C4-2B (cell line): Measurements from ENCODE around the gene ZCCHC2.

Experiments used
- H3K27ac ChIP-seq: fragments of 450-650 bp; 2 replicates; pipeline ENCODE4 v1.5.1; 2017
- ZFX ChIP-seq: fragments of 450-650 bp; IDR thresholded peaks from 2 replicates; pipeline ENCODE4 v1.6.1; 2017
- TF ChIP-seq, protein P1 (sequence below): fragments of 450-650 bp; conservative IDR thresholded peaks from 2 replicates; pipeline ENCODE4 v1.5.1; 2017; ENCODE audit warnings: mild to moderate bottlenecking

Gene ZCCHC2

DNA sequence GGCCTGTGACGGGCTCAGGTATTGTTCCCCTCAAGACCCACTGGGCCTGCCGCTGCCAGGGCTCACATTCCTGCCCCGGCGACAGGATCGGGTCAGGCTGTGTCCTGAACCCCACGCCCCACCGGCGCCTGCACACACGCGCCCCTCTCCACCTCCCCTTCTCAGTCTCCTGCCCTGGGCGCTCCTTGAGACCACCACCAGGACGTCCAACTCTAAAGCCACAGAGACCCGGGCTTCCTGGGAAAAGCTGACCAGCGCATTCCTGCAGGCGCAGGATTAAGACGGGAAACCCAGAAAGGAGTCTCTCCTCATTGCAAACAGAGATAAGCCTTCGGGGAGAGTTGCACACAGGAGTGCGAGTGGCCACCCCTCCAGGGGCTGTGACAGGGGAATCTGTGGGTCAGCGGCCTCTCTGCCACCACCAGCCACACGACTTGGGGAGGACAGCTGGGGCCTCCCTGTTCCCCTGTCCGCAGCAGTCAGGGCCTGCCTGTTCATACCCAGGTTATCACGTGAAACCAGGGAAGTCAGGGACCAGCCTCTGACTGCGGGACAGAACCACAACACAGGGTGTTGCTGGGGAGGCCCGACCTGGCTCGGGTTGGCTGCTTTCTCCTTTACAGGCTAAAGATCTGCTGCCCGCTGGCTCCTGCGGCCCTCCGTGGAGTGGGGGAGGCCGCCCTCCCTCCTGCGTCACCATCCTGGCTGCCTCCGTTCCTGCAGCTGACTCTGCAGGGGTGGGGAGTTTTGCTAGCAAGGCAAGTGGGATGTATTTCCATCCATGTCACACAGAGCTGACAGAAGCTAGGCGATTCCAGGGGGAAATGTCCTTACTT lies 88.8 kb downstream of the ZCCHC2 start:
- H3K27ac ChIP-seq: no peak overlapping the region
- TF ChIP-seq ZFX: no peak
- TF ChIP-seq, protein P1, sequence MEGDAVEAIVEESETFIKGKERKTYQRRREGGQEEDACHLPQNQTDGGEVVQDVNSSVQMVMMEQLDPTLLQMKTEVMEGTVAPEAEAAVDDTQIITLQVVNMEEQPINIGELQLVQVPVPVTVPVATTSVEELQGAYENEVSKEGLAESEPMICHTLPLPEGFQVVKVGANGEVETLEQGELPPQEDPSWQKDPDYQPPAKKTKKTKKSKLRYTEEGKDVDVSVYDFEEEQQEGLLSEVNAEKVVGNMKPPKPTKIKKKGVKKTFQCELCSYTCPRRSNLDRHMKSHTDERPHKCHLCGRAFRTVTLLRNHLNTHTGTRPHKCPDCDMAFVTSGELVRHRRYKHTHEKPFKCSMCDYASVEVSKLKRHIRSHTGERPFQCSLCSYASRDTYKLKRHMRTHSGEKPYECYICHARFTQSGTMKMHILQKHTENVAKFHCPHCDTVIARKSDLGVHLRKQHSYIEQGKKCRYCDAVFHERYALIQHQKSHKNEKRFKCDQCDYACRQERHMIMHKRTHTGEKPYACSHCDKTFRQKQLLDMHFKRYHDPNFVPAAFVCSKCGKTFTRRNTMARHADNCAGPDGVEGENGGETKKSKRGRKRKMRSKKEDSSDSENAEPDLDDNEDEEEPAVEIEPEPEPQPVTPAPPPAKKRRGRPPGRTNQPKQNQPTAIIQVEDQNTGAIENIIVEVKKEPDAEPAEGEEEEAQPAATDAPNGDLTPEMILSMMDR: no peak

DNA sequence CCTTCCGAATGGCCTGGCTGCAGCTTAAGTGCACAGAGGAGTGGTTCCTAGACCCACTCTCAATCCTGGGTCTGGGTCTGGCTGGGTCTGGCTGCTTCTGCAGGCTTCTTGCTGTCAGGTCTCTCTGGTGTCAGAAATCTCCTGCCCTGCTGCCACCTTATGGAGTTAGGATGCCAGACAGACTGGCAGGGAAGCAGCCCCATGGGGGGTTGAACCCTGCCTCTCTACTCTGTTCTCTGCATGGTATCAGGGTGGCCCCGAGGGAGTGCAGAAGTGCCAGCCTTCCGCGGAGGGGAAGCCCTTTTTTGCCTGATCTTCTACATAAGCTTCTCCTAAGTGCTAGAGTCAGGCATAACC lies 89.4 kb downstream of the ZCCHC2 start:
- no peak overlapping the region for H3K27ac ChIP-seq
- TF ChIP-seq, protein P1: no peak
- no peak for TF ChIP-seq ZFX

DNA sequence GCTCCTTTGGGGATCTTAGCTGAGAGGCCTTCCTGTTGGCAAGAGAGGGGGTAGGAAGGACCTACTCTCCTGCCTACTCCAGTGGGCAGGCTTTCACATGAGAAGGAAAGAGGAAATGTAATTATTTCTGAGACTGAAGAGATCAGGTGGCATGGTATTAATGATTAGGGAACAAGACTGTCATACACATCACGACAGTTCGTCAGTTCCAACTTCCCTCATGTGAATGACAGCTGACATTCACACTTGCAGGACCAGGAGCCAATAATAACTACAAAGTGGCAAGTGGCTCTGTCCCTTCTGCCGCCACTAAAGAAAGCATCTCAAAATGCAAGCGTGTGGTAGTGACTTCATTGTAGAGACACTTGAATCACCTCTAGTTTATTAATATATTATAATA lies 90.0 kb downstream of the ZCCHC2 start:
- TF ChIP-seq, protein P1: no peak
- no peak for TF ChIP-seq ZFX

DNA sequence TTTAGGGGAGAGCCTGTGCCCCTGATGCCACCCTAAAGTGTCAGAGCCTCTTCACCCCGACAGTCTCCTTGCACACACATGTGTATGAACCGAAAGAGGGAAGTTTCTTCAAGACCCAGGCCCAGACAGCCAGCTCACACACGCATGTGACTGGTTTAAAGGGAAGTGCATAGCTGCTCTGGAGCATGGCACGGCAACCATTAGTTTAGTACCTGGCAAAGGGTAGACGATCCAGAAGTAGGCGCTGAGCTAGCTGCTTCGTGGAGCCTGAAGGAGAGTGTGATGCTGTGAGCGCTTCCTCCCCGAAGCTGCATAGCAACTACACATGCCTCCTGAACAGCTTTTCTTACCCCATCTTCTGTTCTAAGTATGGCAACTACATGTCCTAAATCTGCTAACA lies 91.7 kb downstream of the ZCCHC2 start:
- TF ChIP-seq, protein P1: no peak
- TF ChIP-seq ZFX: no peak
- H3K27ac ChIP-seq: no peak overlapping the region

More for the DNA sequence above, 90.0 kb downstream of the ZCCHC2 start:
- H3K27ac ChIP-seq: no peak overlapping the region

DNA sequence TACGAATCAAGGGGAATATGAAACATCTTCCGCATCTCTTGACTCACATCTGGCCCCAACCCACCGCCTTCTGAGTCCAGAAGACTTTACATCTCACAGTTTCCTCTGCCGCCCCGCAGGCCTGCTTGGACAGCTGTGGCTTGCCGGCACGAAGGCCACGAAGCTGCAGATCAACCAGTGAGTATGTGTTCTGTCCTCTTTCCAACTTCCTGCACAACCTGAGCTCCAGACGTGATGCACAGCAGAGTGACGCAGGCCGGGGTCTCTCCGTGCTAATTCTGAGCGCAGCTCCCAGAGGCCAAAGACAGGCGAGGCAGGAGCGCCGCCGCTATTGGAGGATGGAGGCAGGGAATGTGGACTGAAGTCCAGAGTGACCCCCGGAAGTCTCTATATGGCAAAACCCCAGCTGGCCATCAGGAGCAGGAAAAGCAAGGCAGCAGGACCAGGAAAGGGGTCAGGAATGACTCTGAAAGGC lies 93.5 kb downstream of the ZCCHC2 start:
- no peak overlapping the region for H3K27ac ChIP-seq
- TF ChIP-seq, protein P1: no peak
- TF ChIP-seq ZFX: no peak

DNA sequence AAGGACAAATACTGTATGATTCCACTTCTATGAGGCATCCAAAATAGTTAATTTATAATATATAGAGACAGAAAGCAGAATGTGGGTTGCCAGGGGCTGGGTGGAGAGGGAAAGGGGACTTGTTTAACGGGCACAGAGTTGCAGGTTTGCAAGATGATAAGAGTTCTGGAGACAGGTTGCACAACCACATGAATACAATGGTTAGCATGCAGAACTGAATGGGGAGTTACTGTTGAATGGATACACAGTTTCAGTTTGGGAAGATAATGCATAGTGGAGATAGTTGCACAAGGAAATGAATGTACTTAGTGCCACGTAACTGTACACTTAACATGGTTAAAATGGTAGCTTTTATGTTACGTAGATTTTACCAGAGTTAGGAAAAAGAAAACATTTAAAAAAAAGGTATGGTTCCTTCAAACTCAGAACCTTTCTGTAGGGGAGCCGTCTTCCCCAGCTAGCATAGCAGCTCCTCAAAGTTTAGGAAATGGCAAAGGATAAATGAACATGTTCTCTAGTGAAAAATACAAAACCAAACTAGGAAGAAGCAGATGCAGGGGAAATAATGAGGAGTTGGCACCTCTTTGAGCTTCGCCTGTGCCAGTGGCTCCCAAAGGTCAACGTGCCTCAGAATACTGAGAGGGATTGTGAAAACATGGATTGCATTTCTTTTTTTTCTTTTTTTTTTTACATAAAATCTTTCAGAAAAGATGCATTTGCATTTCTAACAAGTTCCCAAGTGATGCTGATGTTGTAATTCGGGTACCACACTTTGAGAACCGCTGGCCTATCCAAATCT lies 95.2 kb downstream of the ZCCHC2 start:
- TF ChIP-seq, protein P1: no peak
- TF ChIP-seq ZFX: no peak
- no peak overlapping the region for H3K27ac ChIP-seq

DNA sequence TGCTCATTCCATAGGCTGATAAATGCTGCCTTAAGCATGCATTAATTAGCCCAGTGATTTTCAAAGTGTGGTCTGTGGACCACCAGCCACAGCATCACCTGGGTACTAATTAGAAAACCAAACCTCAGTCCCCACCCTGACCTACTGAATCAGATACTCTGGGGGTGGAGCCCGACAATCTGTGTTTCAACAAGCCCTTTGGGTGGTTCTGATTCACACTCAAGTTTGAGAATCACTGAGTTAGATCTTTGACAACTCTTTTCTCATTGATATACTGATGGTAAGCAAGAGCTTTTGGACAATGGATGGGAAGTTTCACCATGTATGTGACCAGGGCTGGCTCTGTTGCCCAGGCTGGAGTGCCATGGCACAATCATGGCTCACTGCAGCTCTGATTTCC lies 95.9 kb downstream of the ZCCHC2 start:
- H3K27ac ChIP-seq: no peak overlapping the region
- no peak for TF ChIP-seq ZFX
- TF ChIP-seq, protein P1: no peak
